Measurements from ENCODE around the gene IFNAR2.
"Not testable (repeated sequence)": the region's sequence is repeated elsewhere in the genome, so short reads cannot be mapped to it uniquely, and the experiment has no call there.

The IFNAR2 gene

DNA sequence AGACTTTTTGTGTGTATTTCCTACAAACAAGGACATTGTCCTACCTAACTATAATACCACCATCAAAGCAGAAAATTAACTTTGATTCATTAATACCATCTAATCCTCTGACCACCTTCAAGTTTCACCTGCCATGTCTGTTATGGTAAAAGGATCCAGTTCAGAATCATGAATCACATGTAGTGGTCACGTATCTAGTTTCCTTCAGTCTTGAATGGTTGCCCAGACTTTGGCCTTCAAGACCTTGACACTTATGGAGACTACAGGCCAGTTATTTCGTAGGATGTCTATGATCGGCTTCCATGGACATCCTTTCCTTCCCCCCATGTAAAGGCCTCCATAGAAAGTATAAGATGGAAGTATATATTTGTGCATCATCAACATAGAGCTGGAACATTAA is 10.4 kb upstream of the IFNAR2 start:
- DNase-seq: no peak

DNA sequence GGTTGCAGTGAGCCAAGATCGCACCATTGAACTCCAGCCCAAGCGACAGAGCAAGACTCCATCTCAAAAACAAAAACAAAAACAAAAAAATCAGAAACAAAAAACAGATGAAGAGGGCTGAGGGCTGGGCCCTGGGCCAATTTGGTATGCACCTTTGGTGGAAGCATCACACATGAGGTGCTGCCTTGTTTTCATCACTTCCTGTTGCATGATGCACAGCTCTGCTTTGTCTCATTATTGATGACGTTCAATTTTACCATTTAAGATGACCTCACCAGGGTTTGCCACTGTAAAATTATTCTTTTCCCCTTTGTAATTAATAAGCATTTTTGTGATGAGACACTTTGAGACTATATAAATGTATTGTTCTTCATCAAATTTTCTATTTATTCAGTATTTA is 9.8 kb upstream of the IFNAR2 start:
- no peak for DNase-seq

DNA sequence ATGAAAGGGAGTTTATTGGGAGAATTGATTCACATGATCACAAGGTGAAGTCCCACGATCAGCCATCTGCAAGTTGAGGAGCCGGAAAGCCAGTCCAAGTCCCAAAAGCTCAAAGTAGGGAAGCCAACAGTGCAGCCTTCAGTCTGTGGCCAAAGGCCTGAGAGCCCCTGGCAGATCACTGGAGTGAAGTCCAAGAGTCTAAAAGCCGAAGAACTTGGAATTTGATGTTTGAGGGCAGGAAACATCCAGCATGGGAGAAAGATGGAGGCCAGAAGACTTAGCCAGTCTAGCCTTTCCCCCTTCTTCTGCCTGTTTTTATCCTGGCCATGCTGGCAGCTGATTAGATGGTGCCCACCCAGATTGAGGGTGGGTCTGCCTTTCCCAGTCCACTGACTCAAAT is 4.4 kb upstream of the IFNAR2 start:
- DNase-seq: not testable (repeated sequence)

DNA sequence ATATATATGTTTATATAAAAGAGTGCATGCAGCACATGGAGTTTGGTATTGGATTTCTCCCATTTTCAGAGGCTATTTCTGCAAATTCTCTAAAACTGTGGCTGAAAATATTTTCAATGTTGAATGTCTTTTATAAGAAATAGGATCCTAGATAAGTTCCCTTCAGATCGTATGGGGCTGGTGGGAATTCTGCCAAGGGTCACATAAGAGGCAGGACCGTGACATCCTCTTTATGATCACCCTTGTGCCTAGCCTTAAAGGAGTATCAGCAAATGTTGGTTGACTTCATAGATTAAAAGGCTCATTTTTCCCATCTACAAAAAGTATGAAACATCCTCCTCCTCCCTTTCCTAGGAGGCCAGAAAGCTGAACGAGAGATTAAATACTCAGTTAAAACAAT is 1.3 kb upstream of the IFNAR2 start:
- DNase-seq: no peak

DNA sequence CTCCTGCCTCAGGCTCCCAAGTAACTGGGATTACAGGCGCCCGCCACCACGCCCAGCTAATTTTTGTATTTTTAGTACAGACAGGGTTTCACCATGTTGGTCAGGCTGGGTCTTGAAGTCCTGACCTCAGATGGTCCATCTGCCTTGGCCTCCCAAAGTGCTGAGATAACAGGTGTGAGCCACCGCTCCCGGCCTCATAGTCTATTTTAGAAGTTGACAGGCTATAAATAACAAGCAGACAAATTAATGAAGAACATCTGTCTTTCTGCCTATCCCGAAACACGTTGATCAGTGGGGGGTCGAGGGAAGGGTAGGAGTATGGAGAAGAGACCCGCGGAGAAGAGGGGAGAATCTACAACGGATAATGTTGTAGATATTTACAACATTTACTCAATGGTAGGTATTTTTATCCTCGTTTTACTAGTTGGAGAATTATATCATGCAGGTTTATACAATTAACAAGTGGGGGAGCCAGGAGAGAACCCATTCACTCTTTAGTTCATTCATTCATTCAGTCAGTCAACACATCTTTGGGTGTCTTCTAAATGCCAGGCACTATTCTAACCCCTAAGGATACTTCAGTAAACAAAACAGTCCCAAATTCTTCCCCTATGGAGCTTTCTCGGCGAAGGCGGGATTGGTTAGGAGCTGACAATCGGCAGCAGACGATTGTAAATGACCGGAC is 497 bp upstream of the IFNAR2 start:
- no peak for DNase-seq

DNA sequence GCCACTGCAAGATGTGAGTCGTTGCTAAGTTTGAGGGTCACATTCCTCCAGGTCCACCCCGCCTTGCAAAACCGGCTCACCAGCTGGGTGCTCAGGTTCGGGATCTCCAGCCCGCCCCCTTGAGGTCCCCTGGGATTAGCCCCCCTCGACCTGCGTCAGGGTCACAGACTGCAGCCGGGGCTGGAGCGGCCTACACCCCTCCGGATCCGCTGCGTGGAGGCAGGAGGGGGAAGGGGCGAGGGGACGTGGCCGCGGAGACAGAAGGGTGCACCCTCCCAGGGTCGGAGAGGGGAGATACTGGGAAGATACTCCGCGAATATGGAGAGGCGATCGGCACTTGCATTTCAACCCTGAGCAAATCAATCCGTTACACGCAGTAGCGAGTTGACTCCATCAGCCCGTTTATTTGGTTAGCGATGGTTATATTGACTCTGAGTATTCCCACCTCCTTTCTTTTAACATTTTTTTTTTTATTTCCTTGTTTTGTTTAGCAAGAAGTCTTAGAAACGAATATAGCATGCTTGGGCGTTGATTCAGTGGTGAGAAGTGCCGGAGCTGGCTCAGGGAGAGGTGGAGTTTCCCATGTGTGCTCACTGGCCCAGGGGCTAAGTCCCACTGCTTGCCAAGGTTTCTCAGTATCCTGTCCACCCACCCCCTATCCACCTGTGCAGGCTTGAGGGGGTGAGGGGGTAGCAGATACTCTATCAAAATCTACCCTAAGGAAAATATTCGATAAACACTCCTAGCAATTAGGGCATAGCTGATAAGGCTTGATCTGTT is 997 bp downstream of the IFNAR2 start:
- DNase-seq: peak; percentile 47

DNA sequence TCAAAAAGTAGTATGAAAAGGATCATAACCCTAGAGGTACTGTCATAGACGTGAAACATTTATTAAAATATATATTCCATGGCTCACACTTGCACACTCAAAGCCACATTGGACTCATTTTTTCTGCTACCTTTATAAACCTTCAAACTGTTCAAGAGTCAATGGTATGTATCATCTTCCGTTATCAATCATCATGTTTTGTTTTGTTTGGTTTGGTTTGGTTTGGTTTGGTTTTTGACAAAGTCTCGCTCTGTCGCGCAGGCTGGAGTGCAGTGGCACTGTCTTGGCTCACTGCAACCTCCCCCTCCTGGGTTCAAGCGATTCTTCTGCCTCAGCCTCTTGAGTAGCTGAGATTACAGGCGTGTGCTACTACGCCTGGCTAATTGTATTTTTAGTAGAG is 1.8 kb downstream of the IFNAR2 start:
- peak; percentile 70 for DNase-seq

DNA sequence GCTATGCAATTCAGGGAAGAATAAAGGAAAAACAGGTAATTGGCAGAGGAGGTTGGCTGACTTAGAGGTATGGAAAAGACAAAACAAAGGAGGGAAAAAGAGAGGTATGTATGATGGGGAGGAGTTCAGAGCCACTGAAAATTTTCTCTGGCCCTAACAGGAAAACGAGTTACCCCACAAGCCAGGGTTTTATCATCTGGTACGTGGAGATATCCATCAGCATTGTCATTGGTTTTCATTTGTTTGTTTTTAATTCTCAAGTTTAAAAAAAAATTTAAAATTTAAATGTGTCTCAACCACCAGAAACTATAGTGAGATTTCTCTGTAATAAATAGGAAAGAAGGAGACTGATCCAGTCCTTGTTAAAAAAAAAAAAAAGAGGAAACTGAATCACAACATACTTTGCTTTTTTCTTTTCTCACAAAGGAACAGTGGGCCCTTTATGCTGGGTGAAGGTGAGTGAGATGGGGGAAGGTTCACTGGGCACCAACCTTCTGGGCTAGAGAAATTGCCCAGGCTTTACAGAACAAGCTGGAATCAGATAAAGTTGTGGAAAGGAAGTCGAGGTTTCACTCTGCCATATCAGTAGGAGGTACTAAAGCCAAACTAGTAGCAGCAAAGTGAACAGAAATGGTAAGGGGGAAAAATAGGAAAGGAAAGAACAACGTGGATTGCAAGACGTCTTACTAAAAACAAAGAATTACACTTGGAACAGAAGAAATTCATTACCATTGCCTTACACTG is 2.7 kb downstream of the IFNAR2 start:
- DNase-seq: no peak

DNA sequence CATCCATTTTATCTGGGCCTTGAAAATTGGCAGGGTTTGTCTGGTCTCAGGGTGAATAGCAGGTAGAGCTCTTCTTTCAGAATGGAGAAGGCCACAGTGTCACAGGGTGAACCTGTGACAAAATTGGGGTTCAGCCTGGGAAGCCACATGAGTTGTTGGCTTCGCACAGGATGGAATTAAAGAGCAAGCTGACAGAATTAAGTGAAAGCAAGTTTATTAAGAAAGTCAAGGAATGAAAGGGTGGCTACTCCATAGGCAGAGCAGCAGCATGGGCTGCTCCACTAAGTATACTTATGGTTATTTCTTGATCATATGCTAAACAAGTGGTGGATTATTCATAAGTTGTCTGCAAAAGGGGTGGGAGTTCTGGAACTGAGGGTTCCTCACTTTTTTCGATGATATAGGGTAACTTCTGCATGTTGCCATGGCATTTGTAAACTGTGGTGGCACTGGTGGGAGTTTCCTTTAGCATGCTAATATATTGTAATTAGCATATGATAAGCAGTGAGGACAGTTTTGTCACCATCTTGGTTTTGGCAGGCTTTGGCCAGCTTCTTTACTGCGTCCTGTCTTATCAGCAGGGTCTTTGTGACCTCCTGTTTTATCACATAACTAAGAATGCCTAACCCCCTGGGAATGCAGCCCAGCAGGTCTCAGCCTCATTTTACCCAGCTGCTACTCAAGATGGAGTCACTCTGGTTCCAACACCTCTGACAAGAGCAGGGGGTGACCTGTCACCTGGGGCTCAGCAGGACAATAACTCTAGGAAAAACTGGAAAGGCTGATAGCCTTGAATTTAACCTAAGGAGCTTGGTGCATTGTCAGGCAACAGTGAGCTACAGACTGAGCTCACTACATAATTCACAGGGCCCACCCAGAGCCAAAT is 5.1 kb downstream of the IFNAR2 start:
- DNase-seq: no peak

DNA sequence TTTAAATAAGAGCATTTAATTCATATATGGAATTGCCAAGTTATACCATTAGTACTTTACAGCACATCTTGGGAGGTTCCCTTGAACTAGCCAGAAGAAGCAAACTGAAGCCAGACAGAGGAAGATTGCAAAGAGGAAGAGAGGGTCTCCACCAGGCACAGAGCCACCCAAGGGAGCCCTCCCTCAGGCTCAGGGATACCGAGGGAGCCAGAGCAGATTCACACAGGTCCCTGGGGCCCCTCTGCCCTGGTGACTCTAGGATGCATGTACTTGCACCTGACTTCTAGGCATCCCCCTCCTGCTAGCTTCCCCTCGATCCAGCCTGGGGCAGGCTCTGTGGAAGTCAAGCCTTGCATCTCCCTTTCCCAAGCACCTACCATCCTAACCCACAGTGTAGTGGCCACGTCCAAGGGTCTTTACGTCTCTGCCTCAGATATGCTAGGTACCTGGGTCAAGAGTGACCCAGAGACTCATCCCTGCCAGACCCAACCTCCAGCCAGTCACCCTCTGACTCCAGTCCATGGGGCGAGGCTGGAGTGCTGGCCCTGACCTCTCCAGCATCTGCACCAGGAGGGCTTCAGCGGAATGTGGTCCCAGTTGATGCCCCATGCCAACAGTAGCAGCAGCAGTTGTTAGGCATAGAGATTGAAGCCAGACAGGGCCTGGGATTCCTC is 6.4 kb downstream of the IFNAR2 start:
- no peak for DNase-seq

DNA sequence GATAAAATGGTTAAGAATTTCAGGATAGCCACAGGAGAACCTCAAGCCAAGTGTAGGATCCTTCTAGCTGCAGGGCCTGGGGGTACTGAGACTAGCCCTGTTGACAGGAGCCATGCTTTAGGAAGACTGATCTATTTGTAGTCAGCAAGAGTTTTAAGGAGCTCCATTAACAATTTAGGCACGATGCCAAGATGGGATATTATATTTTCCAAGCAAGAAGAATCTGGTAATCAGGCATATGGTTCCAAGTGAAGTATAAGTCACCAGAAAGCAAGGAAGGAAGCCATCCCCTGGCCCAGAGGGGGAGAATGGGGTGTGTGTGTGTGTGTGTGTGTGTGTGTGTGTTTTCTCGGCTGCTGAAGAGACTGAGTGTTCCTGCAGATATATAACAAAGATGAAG is 7.0 kb downstream of the IFNAR2 start:
- no peak for DNase-seq

DNA sequence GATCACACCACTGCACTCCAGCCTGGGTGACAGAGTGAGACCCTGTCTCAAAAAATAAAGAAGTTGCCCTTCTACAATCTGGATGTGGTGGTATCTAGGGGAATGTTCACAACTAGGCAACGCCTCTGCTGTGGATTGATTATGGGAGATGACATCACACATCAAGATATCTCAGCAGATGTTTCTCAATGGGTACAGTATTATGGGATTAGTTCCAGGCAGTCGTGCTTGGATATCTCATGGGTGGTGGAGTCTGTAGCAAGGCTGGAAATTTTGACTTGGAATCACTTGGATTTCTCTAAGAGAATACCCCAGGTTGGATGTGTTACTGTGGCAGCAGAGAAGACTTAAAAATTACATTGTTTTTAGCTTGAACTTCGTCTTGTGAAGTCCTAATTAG is 7.7 kb downstream of the IFNAR2 start:
- no peak for DNase-seq

DNA sequence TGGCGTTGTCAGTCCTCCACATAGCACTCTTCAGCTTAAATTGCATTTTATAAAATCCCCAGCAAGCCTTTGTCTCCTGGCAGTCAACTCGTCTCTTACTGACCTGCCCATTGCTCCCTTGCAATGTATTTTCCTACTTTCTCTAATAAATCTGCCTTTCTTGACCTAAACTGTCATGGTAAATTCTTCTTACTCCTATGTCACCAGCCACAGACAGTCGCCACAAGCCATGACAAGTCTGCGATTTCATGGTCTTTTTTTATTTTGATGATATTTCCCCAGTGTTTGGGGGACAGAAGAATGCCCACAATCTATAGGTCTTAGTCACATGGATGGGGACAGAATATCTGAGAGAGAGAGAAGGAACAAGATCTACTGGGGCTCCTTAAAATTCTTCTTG is 8.4 kb downstream of the IFNAR2 start:
- no peak for DNase-seq

DNA sequence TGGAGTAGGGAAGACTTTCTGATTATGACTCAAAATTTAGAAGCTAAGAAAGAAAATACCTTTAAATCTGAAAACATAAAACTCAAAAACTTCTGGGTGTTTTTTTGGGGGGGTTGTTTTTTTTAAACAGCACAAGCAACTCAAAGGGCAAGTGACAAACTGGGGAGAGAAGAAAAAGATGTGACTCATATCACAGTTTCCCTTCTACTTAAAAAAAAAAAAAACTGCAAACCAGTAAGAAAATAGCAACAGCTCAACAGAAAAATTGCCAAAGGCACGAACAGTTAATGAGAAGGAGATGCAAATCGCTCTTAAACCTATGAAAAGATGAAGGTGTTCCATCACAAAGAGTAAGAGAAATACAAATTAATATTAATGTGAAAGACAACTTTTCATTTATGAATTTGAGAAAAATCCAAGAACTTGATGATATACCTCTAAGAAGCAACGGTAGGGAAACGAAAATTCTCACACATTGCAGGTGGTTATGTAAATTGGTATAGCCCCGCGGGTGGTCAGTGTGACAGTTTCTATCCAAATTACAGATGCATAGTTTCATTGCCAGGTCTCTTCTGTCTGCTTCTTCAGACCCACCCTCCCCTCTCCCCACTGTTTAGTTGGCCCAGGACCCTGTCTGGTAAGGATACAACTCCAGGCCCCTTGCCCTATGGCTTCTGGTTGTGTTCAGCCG is 9.0 kb downstream of the IFNAR2 start:
- DNase-seq: no peak

DNA sequence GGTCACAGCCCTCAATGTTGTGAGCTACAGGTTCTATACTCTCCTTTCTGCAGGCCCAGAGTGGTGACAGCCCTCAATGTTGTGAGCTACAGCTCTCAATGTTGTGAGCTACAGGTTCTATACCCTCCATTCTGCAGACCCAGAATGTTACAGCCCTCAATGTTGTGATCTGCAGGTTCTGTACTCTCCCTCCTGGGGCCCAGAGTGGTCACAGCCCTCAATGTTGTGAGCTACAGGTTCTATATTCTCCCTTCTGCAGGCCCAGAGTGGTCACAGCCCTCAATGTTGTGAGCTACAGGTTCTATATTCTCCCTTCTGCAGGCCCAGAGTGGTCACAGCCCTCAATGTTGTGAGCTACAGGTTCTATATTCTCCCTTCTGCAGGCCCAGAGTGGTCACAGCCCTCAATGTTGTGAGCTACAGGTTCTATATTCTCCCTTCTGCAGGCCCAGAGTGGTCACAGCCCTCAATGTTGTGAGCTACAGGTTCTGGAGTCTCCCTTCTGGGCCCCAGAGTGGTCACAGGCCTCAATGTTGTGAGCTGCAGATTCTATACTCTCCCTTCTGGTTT is 9.9 kb downstream of the IFNAR2 start:
- DNase-seq: not testable (repeated sequence)

DNA sequence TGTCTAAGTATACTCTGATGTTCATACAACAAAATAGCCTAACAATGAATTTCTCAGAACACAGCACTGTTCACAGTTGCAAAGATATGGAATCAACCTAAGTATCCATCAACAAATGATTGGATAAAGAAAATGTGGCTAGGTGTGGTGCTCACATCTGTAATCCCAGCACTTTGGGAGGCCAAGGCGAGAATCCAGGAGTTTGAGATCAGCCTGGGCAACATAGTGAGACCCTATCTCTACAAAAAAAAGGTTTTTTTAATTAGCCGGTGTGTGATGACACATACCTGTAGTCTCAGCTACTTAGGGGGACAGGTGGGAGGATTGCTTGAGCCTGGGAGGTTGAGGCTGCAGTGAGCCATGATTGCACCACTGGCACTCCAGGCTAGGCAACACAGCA is 10.7 kb downstream of the IFNAR2 start:
- no peak for DNase-seq

DNA sequence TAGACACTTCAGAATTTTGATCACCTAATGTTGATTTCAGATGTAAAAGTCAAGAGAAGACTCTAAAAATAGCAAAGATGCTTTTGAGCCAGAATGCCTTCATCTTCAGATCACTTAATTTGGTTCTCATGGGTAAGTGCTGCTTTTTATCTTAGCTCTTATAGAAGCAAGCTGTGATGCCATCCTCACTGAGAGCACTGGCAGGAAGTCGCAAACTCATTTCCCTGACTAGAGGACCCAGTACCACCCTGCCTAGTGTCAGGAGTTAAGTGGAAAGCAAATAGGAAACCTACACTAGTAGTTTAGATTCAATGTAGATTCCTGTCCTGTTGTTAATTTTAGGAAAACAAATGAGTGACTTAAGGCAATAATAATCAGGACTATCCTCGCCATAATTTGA is 12.1 kb downstream of the IFNAR2 start:
- no peak for DNase-seq

DNA sequence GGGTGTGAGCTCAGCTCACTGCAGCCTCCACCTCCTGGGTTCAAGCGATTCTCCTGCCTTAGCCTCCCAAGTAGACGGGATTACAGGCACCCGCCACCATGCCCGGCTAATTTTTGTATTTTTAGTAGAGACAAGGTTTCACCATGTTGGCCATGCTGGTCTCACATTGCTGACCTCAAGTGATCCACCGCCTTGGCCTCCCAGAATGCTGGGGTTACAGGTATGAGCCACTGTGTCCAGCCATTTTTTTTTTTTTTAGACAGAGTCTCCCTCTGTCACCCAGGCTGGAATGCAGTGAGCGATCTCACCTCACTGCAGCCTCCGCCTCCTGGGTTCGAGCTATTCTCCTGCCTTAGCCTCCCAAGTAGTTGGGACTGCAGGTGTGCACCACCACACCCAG is 13.1 kb downstream of the IFNAR2 start:
- DNase-seq: not testable (repeated sequence)

DNA sequence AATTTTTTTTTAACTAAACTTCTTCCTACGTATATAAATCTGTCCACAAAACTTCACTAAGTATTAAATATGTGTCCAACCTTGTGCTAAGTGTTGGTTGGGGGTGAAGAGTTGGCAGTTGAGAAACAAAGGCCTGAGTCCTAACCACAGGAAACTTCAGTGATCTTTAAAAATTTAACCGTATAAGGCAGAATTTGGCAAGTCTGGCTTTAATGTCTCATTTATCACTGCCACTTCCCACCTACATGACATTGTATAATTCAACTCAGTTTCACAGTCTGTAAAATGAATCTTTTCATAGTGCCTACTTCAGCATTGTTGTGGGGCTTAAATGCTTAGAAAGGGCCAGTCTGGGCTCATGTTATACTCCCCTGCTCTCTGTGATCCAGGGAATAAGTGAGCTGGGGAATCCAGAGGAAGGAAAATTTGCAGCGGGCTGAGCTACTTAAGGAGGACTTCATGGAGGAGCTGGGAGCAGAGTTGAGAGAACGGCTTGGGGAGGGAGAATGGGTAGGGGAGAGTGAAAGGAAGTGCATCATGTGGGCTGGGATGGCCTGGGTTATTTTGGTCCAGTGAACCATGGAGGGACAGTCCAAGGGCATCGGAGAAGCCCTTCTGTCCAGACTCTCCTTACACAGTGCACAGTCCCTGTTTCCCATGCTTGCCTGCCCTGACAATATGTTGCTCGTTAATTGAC is 14.5 kb downstream of the IFNAR2 start:
- no peak for DNase-seq

DNA sequence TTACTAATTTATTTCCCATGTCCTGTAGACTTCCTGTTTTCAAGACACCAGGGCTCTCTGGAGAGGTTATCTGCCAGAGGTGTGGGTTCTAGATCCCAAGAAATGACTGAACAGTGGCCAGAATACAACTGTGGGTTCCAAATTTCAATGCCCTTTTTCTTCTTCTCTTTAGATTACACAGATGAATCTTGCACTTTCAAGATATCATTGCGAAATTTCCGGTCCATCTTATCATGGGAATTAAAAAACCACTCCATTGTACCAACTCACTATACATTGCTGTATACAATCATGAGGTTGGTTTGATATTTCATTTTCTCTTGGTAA is 15.0 kb downstream of the IFNAR2 start:
- DNase-seq: no peak

All from stimulated activated CD4-positive, alpha-beta T cell treated with anti-CD3 and anti-CD28 coated beads, Interleukin-15, amount 100 ng/mL, for 24 hours (primary cell).